K562 (cell line): ENCODE results near the gene LNPEP. TPM values are rescaled to one million over a fixed set of nuclear protein-coding genes. Genes with fewer than 3 reads are reported as not detected.

Experiments
- C11orf30 ChIP-seq: fragments of 450-650 bp; IDR thresholded peaks from 2 replicates; pipeline ENCODE4 v1.6.1; 2016; ENCODE audit warnings: low read depth, mild to moderate bottlenecking
- CAMTA2 ChIP-seq: fragments of 250-450 bp; sonication (Bioruptor Pico); conservative IDR thresholded peaks from 2 replicates; pipeline ENCODE4 v1.5.1; 2022
- CSDE1 ChIP-seq, 2 experiments: fragments of 450-650 bp; IDR thresholded peaks; 2 replicates each; pipeline ENCODE4 v1.6.1; 2016; ENCODE audit warnings: mild to moderate bottlenecking in 1 of 2
- FOXJ3 ChIP-seq: sonication (generic); formaldehyde crosslinking; IDR thresholded peaks from 2 replicates; pipeline ENCODE4 v1.4.0; 2020; ENCODE audit warnings: mild to moderate bottlenecking, missing genetic modification reagents
- GABPB2 ChIP-seq: fragments of 250-450 bp; sonication (Bioruptor Pico); conservative IDR thresholded peaks from 2 replicates; pipeline ENCODE4 v1.5.1; 2021; ENCODE audit warnings: mild to moderate bottlenecking
- ILF3 ChIP-seq: fragments of 450-650 bp; IDR thresholded peaks from 2 replicates; pipeline ENCODE4 v1.6.1; 2018; ENCODE audit warnings: antibody characterized with exemption, mild to moderate bottlenecking, moderate library complexity, borderline replicate concordance
- KAT7 ChIP-seq: sonication (generic); formaldehyde crosslinking; IDR thresholded peaks from 2 replicates; pipeline ENCODE4 v1.8.0; 2022; ENCODE audit warnings: missing genetic modification reagents, mild to moderate bottlenecking, borderline replicate concordance
- KAT8 ChIP-seq: fragments of 450-650 bp; IDR thresholded peaks from 2 replicates; pipeline ENCODE4 v1.6.1; 2016; ENCODE audit warnings: low read depth, mild to moderate bottlenecking
- LCOR ChIP-seq: sonication (generic); formaldehyde crosslinking; IDR thresholded peaks from 2 replicates; pipeline ENCODE4 v1.8.0; 2022; ENCODE audit warnings: mild to moderate bottlenecking, missing genetic modification reagents
- MCM7 ChIP-seq, 2 experiments: fragments of 450-650 bp; IDR thresholded peaks; 2 replicates each; pipeline ENCODE4 v1.6.1; 2016 to 2018
- MTA3 ChIP-seq: fragments of 450-650 bp; formaldehyde crosslinking; IDR thresholded peaks from 2 replicates; pipeline ENCODE4 v1.6.1; 2017; ENCODE audit warnings: mild to moderate bottlenecking, borderline replicate concordance
- NCOA6 ChIP-seq: fragments of 450-650 bp; IDR thresholded peaks from 2 replicates; pipeline ENCODE4 v1.6.1; 2017; ENCODE audit warnings: mild to moderate bottlenecking
- NCOR1 ChIP-seq: fragments of 450-650 bp; IDR thresholded peaks from 2 replicates; pipeline ENCODE4 v1.6.1; 2016; ENCODE audit warnings: mild to moderate bottlenecking, moderate library complexity
- NFE2 ChIP-seq: IDR thresholded peaks from 2 replicates; pipeline ENCODE4 v1.6.1; 2014; ENCODE audit warnings: antibody characterized with exemption, low read depth
- NFXL1 ChIP-seq: fragments of 450-650 bp; formaldehyde crosslinking; IDR thresholded peaks from 2 replicates; pipeline ENCODE4 v1.4.0; 2021; ENCODE audit warnings: mild to moderate bottlenecking
- PHB2 ChIP-seq: fragments of 450-650 bp; IDR thresholded peaks from 2 replicates; pipeline ENCODE4 v1.6.1; 2017; ENCODE audit warnings: low read depth
- POLR2A ChIP-seq: fragments of 450-650 bp; conservative IDR thresholded peaks from 2 replicates; pipeline ENCODE4 v1.6.1; 2016
- SRF ChIP-seq, 2 experiments: fragments of 250-450, 450-650 bp in 1 of 2; sonication (Bioruptor Pico) in 1 of 2; sonication (generic) in 1 of 2; formaldehyde crosslinking; IDR thresholded peaks; 2 replicates each; pipeline versions ENCODE4 v1.5.0 to v1.5.1; 2020 to 2022; ENCODE audit warnings: mild to moderate bottlenecking in 1 of 2, missing genetic modification reagents in 1 of 2
- STAT5A ChIP-seq: IDR thresholded peaks from 2 replicates; pipeline ENCODE4 v1.6.1; 2012; ENCODE audit warnings: low read length, inconsistent platforms, borderline replicate concordance
- TAF1 ChIP-seq: IDR thresholded peaks from 2 replicates; pipeline ENCODE4 v1.6.1; 2011; ENCODE audit warnings: mild to moderate bottlenecking, low read length, moderate library complexity; ENCODE audit not compliant: insufficient read depth, control insufficient read depth, severe bottlenecking; ENCODE audit errors: extremely low read depth
- TRIM28 ChIP-seq: fragments of 450-650 bp; IDR thresholded peaks from 2 replicates; pipeline ENCODE4 v1.6.1; 2017
- ZNF24 ChIP-seq: fragments of 450-650 bp; IDR thresholded peaks from 2 replicates; pipeline ENCODE4 v1.6.1; 2016
- ZNF384 ChIP-seq: IDR thresholded peaks from 2 replicates; pipeline ENCODE4 v1.6.1; 2012; ENCODE audit warnings: low read depth, low read length, improper control_type of control experiment
- ZNF551 ChIP-seq: fragments of 250-450 bp; sonication (Bioruptor Pico); IDR thresholded peaks from 2 replicates; pipeline ENCODE4 v1.5.0; 2021; ENCODE audit warnings: mild to moderate bottlenecking, moderate library complexity
- ZNF57 ChIP-seq: fragments of 450-650 bp; formaldehyde crosslinking; IDR thresholded peaks from 2 replicates; pipeline ENCODE4 v1.4.0; 2020; ENCODE audit warnings: mild to moderate bottlenecking, moderate library complexity
- ZNF589 ChIP-seq: fragments of 200-800 bp; sonication (Bioruptor generic); IDR thresholded peaks from 2 replicates; pipeline ENCODE4 v1.6.1; 2016; ENCODE audit warnings: low read depth, missing genetic modification characterization, missing compliant biosample characterization
- polyA plus RNA-seq, 8 experiments: library from polyadenylated mRNA; depleted of rRNA in 4 of 8; stranded (reverse) in 5 of 8; unstranded in 3 of 8; fragments of >200 nt; fragmentation: Nextera tagmentation in 2 of 8; fragmentation: Illumina TruSeq in 1 of 8; extraction: Ambion mirVana in 2 of 8; extraction: Trizol in 1 of 8; gene quantifications; 2 replicates each; pipeline versions ENCODE4 v1.2.1 to v1.2.3, GENCODE V29; 2011 to 2014; ENCODE audit warnings: inconsistent platforms in 1 of 8, missing spikeins in 1 of 8
- total RNA-seq, 7 experiments: library from RNA; depleted of rRNA in 6 of 7; stranded (reverse); fragments of >200 nt in 6 of 7; fragmentation: Illumina TruSeq in 2 of 7; extraction: Trizol in 2 of 7; gene quantifications; 2 replicates each; pipeline versions ENCODE4 v1.2.1 to v1.2.3, GENCODE V29; 2011 to 2021; ENCODE audit warnings: low replicate concordance in 1 of 7
- TF ChIP-seq, protein P1 (sequence below): sonication (generic); formaldehyde crosslinking; IDR thresholded peaks from 2 replicates; pipeline ENCODE4 v1.9.0; 2022; ENCODE audit warnings: mild to moderate bottlenecking, missing genetic modification reagents
- TF ChIP-seq, protein P2 (sequence below): fragments of 250-450 bp; sonication (Bioruptor Pico); IDR thresholded peaks from 2 replicates; pipeline ENCODE4 v1.4.0; 2020
- TF ChIP-seq, protein P3 (sequence below): sonication (generic); formaldehyde crosslinking; IDR thresholded peaks from 2 replicates; pipeline ENCODE4 v1.8.1; 2022; ENCODE audit warnings: missing genetic modification reagents
- TF ChIP-seq, protein P4 (sequence below): fragments of 250-450 bp; sonication (Bioruptor Pico); IDR thresholded peaks from 2 replicates; pipeline ENCODE4 v1.4.0; 2020; ENCODE audit warnings: mild to moderate bottlenecking, moderate library complexity, borderline replicate concordance

LNPEP gene
- total and polyA plus RNA-seq, 9 of the 15 experiments (the other 6 are each of a cell fraction or from before 2014, with no cell fraction given), result 2.6 to 27.9 (median 11.2) TPM

DNA sequence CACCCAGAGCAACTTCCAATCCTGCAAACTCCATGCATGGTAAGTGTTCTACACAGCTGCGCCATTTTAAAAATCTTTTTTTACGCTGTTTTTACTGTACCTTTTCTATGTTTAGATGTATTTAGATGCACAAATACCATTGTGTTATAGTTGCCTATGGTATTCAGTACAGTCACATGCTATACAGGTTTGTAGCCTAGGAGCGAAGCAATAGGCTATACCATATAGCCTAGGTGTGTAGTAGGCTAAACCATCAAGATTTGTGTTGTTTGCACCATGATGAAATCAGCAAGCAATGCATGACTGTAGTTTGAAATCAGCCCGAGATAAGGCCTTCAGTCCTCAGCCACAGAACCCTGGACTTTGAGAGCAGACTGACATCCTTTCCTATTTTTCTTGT lies 105.4 kb downstream of the LNPEP start (continued):
- TF ChIP-seq SRF (CRISPR knock-in tag; IDR thresholded peaks at IDR 0.05), result no peak
- no peak for TF ChIP-seq ZNF57 (CRISPR knock-in tag)
- no peak for TF ChIP-seq POLR2A
- no peak for TF ChIP-seq CSDE1 (IDR thresholded peaks at IDR 0.05)
- peak; percentile 95 for TF ChIP-seq ZNF589 (CRISPR knock-in tag)
- no peak for TF ChIP-seq ILF3
- TF ChIP-seq NFXL1 (CRISPR knock-in tag), result peak; percentile 91
- TF ChIP-seq ZNF384, result no peak
- TF ChIP-seq, protein P1, sequence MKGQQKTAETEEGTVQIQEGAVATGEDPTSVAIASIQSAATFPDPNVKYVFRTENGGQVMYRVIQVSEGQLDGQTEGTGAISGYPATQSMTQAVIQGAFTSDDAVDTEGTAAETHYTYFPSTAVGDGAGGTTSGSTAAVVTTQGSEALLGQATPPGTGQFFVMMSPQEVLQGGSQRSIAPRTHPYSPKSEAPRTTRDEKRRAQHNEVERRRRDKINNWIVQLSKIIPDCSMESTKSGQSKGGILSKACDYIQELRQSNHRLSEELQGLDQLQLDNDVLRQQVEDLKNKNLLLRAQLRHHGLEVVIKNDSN, result no peak
- no peak for TF ChIP-seq MCM7 (IDR thresholded peaks at IDR 0.05)
- TF ChIP-seq STAT5A, result no peak
- TF ChIP-seq TAF1, result no peak
- TF ChIP-seq, protein P2, sequence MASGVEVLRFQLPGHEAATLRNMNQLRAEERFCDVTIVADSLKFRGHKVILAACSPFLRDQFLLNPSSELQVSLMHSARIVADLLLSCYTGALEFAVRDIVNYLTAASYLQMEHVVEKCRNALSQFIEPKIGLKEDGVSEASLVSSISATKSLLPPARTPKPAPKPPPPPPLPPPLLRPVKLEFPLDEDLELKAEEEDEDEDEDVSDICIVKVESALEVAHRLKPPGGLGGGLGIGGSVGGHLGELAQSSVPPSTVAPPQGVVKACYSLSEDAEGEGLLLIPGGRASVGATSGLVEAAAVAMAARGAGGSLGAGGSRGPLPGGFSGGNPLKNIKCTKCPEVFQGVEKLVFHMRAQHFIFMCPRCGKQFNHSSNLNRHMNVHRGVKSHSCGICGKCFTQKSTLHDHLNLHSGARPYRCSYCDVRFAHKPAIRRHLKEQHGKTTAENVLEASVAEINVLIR, result peak; percentile 24; the same call in 1 of the 2 replicates
- TF ChIP-seq ZNF551 (CRISPR knock-in tag), result no peak
- TF ChIP-seq, protein P3, sequence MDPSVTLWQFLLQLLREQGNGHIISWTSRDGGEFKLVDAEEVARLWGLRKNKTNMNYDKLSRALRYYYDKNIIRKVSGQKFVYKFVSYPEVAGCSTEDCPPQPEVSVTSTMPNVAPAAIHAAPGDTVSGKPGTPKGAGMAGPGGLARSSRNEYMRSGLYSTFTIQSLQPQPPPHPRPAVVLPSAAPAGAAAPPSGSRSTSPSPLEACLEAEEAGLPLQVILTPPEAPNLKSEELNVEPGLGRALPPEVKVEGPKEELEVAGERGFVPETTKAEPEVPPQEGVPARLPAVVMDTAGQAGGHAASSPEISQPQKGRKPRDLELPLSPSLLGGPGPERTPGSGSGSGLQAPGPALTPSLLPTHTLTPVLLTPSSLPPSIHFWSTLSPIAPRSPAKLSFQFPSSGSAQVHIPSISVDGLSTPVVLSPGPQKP, result no peak
- no peak for TF ChIP-seq LCOR
- no peak for TF ChIP-seq KAT8
- TF ChIP-seq C11orf30, result no peak
- no peak for TF ChIP-seq CAMTA2 (CRISPR knock-in tag)
- no peak for TF ChIP-seq KAT7 (CRISPR knock-in tag)
- TF ChIP-seq, protein P4, sequence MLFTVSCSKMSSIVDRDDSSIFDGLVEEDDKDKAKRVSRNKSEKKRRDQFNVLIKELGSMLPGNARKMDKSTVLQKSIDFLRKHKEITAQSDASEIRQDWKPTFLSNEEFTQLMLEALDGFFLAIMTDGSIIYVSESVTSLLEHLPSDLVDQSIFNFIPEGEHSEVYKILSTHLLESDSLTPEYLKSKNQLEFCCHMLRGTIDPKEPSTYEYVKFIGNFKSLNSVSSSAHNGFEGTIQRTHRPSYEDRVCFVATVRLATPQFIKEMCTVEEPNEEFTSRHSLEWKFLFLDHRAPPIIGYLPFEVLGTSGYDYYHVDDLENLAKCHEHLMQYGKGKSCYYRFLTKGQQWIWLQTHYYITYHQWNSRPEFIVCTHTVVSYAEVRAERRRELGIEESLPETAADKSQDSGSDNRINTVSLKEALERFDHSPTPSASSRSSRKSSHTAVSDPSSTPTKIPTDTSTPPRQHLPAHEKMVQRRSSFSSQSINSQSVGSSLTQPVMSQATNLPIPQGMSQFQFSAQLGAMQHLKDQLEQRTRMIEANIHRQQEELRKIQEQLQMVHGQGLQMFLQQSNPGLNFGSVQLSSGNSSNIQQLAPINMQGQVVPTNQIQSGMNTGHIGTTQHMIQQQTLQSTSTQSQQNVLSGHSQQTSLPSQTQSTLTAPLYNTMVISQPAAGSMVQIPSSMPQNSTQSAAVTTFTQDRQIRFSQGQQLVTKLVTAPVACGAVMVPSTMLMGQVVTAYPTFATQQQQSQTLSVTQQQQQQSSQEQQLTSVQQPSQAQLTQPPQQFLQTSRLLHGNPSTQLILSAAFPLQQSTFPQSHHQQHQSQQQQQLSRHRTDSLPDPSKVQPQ, result no peak
- no peak for TF ChIP-seq NCOR1
- TF ChIP-seq TRIM28, result no peak
- TF ChIP-seq GABPB2 (CRISPR knock-in tag), result no peak
- TF ChIP-seq PHB2, result no peak
- TF ChIP-seq ZNF24, result no peak
- no peak for TF ChIP-seq FOXJ3
- no peak; the same call in 1 of the 2 replicates for TF ChIP-seq MTA3
- TF ChIP-seq NFE2, result no peak
- no peak for TF ChIP-seq NCOA6
